Effector memory CD8-positive, alpha-beta T cell (primary cell): ENCODE data around the gene NPFF.
A peak's percentile ranks its signal among the peaks of the same experiment; 100 is the strongest.

Experiments
- ATAC-seq: fragments of 150-1000 bp; cut with Tn5 transposase; replicated peaks from 2 replicates; pipeline ENCODE4 v1.10.0; 2021; ENCODE audit warnings: mild to moderate bottlenecking, moderate library complexity
- DNase-seq, 3 experiments: peaks; one replicate each; pipeline ENCODE4 v3.0.0; 2021
- H3K27ac Mint-ChIP-seq, 2 donors: one replicate each; pipeline ENCODE4 v1.8.0; 2022; ENCODE audit warnings: mild to moderate bottlenecking in 2 of 2, mixed read lengths in 2 of 2, moderate library complexity in 2 of 2
- H3K27me3 Mint-ChIP-seq, 2 donors: one replicate each; pipeline ENCODE4 v1.8.0; 2022; ENCODE audit warnings: mixed read lengths in 2 of 2
- H3K36me3 Mint-ChIP-seq: one replicate; pipeline ENCODE4 v1.8.0; 2022; ENCODE audit warnings: mild to moderate bottlenecking, moderate library complexity, mixed read lengths; ENCODE audit not compliant: insufficient read depth
- H3K4me1 Mint-ChIP-seq, 2 donors: one replicate each; pipeline ENCODE4 v1.8.0; 2022; ENCODE audit warnings: low read depth in 2 of 2, mixed read lengths in 2 of 2
- H3K4me3 Mint-ChIP-seq, 2 donors: one replicate each; pipeline ENCODE4 v1.8.0; 2022; ENCODE audit warnings: mild to moderate bottlenecking in 2 of 2, mixed read lengths in 2 of 2, moderate library complexity in 2 of 2
- H3K9me3 Mint-ChIP-seq, 2 donors: one replicate each; pipeline ENCODE4 v1.8.0; 2022; ENCODE audit warnings: mixed read lengths in 2 of 2

The NPFF gene

DNA sequence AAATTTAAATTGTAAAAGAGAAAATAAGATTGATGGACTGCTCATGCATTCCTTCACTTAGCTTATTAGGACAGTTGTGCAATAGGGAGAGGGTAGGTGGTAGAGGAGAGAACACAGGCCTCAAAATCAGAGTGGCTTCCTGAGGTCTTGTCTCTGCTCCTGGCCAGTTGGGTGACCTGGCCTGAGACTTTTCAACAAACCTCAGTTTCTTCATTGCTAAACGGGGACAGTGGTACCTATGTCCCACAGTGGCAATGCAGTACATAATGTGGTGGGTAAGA is 10.6 kb downstream of the NPFF start:
- no peaks in the 10 kb centered on the region for H3K9me3 Mint-ChIP-seq
- no peak overlapping the region for H3K27ac Mint-ChIP-seq
- H3K36me3 Mint-ChIP-seq: peaks cover 47% of the 10 kb centered on the region
- ATAC-seq (no peak), DNase-seq (no peak)
- H3K4me3 Mint-ChIP-seq: no peak overlapping the region
- peaks cover 43 to 44% of the 10 kb centered on the region in 2 donors for H3K4me1 Mint-ChIP-seq
- H3K27me3 Mint-ChIP-seq: no peaks in the 10 kb centered on the region

DNA sequence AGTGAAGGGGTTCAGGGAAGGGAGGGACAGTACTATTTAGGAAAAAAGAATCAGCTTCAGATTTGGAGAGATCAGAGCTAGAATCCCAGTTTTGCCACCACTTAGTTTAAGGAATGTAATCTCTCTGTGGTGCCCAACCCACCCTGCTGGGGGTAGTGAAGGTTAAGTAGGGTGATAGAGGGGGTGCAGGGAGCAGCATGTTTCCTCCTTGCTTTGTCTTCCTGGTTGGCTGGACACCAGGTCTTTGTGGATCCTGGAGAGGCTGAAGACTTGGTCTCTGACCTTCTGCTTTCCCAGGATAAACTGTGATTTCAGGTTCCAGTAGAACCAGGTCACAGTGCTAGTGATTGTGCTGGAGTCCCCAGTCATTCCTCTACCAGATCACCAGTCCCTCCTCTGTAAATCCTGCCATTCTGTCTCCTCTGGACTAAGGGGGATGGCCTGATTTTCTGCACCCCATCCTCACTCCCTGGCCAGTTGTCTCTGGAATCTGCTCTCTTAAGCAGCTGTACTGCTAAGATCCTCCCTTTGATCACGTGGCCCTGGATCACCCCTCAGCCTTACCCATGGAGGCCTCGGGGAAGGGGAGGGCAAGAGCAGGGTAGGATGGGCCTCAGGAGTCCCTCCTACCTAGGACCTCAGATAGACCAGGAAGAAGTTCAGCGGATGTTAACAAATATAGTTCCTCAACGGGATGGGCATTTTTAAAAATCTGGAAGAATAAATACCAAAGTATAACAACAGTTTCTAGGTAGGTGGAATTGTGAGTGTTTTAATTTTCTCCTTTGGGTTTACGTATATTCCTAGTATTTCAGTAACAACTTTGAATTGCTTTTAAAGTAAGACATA is 11.2 kb downstream of the NPFF start:
- DNase-seq: no peak
- H3K4me3 Mint-ChIP-seq: no peak overlapping the region
- no peaks in the 10 kb centered on the region for H3K9me3 Mint-ChIP-seq
- ATAC-seq: no peak
- H3K27ac Mint-ChIP-seq: no peak overlapping the region
- H3K36me3 Mint-ChIP-seq: peaks cover 44% of the 10 kb centered on the region
- no peaks in the 10 kb centered on the region for H3K27me3 Mint-ChIP-seq
- peaks cover 41 to 43% of the 10 kb centered on the region in 2 donors for H3K4me1 Mint-ChIP-seq

DNA sequence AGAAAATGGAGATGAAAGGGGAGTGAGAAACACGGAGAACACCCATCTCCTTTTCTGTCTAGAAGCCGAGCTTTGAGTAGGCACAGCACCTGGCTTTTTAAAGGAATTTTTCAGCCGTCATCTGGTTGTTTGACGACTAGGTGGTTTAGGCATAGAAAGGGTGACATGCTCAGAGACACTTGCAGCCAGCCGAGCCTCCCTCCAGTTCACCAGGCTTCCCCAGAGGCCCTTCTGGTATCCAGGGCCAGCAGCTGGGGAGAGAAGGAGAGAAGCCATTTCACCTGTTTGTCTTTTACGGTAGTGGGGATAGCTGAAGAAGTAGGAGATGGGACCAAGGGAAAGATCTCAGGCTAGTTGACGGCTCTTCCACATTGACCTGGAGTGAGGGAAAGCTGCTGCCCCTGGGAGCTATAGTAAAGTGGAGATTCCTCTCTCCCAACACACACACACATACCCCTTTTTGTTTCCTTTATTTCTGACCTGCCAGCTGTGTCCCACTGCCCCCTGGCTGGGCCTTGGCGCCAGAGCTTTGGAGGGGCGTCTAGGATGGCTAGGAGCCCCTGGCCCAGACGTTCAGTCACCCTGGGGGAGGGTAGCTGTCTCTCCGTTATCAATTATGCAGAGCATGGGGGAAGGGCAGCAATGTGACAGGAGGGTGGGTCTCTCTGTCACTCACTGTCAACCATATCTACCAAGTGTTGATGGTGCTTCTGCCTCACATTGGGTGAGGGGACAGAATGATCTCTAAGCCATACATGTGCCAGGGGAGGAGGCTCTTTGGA is 13.5 kb downstream of the NPFF start:
- Mint-ChIP-seq H3K36me3 (peaks cover 44% of the 10 kb centered on the region), H3K4me3 (peak overlapping the region; percentile 86 to 88), H3K9me3 (no peaks in the 10 kb centered on the region), H3K4me1 (peaks cover 30 to 31% of the 10 kb centered on the region in 2 donors), H3K27ac (peak overlapping the region; percentile 87 to 88), H3K27me3 (no peaks in the 10 kb centered on the region)
- ATAC-seq (no peak), DNase-seq (no peak)

DNA sequence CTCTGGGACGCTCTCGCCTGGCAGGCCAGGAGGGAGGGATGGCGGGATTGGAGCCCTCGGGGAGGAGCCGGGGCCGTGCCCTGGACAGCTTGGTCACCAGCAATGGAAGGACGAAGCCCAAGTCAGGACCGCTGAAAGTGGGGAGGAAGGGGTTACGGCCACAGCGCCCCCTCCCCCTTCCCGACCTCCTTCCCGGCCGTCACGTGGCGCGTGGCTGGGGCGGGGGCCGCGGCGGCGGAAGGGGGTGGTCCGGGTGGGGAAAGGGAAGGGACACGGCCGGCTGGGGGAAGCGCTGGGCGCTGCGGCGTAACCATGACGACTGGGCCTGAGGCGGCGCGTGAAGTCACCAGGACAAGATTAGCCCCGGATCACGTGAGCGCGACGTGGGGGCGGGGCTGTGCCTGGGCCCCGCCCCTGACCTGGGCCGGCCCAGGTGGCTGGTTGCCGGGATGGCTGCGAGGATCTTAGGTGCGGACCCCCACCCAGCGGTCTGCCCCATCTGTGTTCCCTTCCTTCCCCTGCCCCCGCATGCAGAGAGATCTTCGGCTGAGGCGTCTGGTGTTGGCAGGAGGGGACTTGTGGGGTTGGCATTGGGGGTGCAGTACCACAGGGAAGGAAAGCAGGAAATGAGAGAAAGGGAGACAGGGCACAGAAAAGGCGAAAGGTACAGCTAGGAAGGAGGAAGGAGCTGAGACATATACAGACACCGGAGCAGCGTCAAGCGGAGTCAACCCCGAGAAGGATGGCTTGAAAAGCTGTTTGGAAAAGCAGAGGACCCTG is 14.3 kb downstream of the NPFF start:
- H3K4me1 Mint-ChIP-seq: peaks cover 24 to 26% of the 10 kb centered on the region in 2 donors
- peak; percentile 98 for ATAC-seq
- H3K9me3 Mint-ChIP-seq: no peaks in the 10 kb centered on the region
- H3K27ac Mint-ChIP-seq: peak overlapping the region; percentile 87 to 88
- no peaks in the 10 kb centered on the region for H3K27me3 Mint-ChIP-seq
- H3K36me3 Mint-ChIP-seq: peaks cover 43% of the 10 kb centered on the region
- DNase-seq: peak; percentile 76 to 84 (median 82)
- H3K4me3 Mint-ChIP-seq: peak overlapping the region; percentile 86 to 88

DNA sequence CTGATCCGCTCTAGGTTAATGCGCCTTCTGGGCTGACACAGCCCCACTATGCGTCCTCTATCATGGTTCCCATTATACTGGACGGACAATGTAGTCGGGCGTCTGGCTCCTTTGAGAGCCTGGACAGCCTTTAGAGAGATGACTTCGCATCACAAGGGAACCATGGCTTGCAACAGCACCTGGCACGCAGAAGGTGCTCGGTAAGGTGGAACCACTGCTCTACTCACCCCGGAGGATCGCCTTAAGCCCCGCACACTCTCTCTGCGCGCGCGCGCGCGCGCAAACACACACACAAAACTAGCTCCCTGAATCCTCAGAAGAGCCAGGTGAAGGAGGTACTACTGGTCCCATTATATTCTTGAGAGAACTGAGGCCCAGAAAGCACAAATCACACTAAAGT is 15.1 kb downstream of the NPFF start:
- Mint-ChIP-seq H3K4me1 (peaks cover 25 to 31% of the 10 kb centered on the region in 2 donors), H3K27ac (peak overlapping the region; percentile 87 to 88), H3K9me3 (no peaks in the 10 kb centered on the region), H3K36me3 (peaks cover 52% of the 10 kb centered on the region), H3K27me3 (no peaks in the 10 kb centered on the region), H3K4me3 (peak overlapping the region; percentile 86 to 88)
- no peak for ATAC-seq
- no peak for DNase-seq

DNA sequence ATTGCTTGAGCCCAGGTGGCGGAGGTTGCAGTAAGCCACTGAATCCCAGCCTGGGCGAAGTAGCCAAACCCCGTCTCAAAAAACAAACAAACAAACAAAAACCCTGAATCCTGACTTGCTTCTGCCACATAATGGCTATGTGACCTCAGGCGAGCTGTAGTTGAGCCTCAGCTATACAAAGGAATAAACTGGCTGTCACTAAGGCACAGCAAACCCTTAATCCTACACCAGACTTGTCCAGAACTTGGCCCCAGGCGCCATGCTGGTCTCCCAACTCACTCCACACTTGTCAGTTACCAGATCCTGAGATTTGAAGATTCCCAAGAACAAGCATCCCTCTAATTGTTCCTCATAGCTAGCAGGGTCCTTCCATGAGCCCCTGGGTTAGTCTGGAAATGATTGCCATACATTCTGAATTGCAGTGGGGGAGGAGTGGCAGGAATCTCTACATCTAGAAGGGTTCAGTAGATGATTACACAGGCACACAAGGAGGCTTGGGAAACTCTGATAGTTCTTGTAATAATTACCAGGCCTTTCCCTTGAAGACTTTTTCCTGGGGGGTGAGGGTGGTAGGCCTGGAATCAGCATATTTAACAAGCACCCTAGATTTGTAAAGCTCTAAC is 17.9 kb downstream of the NPFF start:
- no peak overlapping the region for H3K4me3 Mint-ChIP-seq
- DNase-seq (no peak), ATAC-seq (no peak)
- H3K36me3 Mint-ChIP-seq: peaks cover 77% of the 10 kb centered on the region
- no peaks in the 10 kb centered on the region for H3K27me3 Mint-ChIP-seq
- H3K27ac Mint-ChIP-seq: peak overlapping the region in 1 of 2 donors; percentile 57
- no peaks in the 10 kb centered on the region for H3K9me3 Mint-ChIP-seq
- peaks cover 28 to 37% of the 10 kb centered on the region in 2 donors for H3K4me1 Mint-ChIP-seq

DNA sequence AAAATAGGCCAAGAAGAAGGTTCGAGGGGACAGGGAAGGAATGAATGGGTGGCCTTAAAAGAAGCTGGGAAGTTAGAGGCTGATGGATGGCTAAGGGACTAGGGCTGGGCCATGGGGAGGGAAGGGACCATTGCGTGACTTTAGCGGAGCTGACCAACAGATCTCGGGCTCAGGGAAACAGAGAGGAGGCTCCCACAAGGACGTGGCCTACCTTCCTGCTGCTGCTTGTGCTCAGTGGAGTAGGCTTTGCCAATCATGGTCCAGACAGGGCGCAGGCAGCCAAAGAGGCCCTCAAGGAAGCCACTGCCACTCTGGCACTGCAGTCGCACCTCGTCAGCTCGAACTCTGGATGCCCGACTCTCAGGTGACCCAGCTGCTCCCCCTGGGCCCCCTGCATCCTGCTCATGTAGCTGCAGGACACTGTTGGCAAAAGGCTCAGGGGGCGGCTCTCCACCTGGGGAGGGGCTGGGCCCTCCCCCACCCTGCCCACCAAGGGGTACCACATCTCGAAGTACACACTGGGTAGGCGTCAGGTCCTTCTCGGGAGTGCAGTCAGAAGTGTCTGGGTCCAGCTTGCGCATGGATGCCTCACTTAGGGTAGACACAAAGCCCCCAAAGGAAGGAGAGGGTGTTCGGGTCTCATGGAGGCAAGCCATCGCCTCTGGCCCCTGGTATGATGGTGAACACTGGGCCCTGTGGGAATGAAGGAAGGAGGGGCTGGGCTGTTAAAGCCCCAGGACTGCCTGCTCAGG is 20.4 kb downstream of the NPFF start:
- Mint-ChIP-seq H3K9me3 (no peaks in the 10 kb centered on the region), H3K36me3 (peaks cover 86% of the 10 kb centered on the region), H3K27me3 (no peaks in the 10 kb centered on the region), H3K27ac (peak overlapping the region; percentile 86 to 91), H3K4me3 (no peak overlapping the region), H3K4me1 (peaks cover 13 to 22% of the 10 kb centered on the region in 2 donors)
- ATAC-seq: no peak
- no peak for DNase-seq

DNA sequence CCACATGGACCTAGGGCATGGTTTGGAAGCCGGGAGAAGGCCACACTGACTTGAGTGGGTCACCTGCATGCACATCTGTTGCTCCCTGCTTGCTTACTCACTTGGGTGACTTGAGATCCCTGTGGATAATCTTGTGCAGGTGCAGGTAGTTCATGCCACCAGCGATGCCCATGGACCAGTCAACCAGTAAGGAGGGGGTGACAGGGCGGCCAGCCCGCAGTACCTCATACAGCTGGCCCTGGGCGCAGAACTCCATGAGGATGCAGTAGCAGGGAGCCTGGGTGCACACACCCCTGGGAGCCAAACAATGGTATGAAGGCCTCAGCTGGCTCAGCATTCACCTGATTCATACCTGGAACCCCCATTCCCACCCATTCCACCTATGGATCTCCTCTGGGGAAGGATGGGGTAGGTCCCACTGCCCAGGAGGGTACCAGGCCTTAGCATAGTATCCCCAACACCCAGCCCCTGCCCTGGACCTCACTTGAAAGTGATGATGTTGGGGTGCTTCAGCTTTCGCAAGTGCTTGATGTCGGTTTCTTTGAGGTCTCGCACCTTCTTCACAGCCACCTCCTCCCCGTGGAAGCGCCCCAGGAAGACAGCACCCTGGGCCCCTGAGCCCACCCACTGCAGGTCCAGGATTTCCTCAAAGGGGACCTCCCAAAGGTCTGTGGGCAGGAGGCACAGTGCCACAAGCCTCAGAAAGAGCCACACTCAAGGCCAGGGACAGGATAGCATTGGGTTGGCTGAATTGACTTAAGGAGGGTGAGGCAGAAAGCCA is 21.1 kb downstream of the NPFF start:
- no peak for DNase-seq
- Mint-ChIP-seq H3K9me3 (no peaks in the 10 kb centered on the region), H3K27me3 (no peaks in the 10 kb centered on the region), H3K36me3 (peaks cover 91% of the 10 kb centered on the region), H3K27ac (peak overlapping the region; percentile 86 to 91), H3K4me1 (peaks cover 13 to 20% of the 10 kb centered on the region in 2 donors), H3K4me3 (no peak overlapping the region)
- peak; percentile 31 for ATAC-seq

DNA sequence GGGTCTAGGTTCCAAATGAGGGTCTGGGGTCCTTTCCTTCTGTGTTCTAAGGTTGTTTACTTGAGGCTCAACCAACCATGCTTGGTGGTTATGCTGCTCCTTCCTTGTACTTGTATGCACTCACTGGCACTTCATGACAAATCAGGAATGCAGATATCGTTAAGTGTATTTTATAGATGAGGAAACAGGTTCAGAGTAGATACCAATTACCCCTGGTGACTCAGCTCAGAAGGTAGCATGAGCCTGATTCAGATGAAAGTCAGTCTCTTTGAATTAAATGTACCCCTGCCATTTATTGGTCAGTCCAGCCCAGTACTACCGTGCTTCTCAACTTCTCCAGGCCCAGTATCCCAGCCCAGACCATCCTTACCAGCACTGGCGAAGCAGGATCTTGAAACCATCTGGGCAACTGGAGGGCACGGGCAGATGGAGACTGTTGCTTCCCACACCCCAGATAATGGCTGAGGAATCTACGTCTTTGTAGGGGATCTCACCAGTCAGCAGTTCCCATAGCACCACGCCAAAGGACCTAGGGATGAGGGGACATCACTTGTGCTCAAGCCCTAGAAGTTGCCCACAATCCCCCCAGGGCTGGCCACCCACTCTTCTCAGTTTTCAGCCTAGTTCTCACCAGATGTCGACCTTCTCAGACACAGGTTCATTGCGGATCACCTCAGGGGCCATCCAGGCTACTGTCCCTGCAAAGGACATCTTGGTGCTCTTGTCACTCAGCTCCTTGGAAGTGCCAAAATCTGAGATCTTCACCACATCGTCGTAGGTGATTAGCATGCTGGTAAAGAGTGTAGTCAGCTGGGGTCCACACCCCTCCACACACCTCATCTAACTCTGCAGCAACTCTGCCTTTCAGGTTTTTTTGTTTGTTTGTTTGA is 22.4 kb downstream of the NPFF start:
- no peak for DNase-seq
- H3K4me1 Mint-ChIP-seq: peaks cover 13 to 20% of the 10 kb centered on the region in 2 donors
- H3K36me3 Mint-ChIP-seq: peaks cover 93% of the 10 kb centered on the region
- no peak for ATAC-seq
- H3K9me3 Mint-ChIP-seq: no peaks in the 10 kb centered on the region
- H3K27ac Mint-ChIP-seq: peak overlapping the region in 1 of 2 donors; percentile 86
- H3K27me3 Mint-ChIP-seq: no peaks in the 10 kb centered on the region
- H3K4me3 Mint-ChIP-seq: peak overlapping the region in 1 of 2 donors; percentile 36

DNA sequence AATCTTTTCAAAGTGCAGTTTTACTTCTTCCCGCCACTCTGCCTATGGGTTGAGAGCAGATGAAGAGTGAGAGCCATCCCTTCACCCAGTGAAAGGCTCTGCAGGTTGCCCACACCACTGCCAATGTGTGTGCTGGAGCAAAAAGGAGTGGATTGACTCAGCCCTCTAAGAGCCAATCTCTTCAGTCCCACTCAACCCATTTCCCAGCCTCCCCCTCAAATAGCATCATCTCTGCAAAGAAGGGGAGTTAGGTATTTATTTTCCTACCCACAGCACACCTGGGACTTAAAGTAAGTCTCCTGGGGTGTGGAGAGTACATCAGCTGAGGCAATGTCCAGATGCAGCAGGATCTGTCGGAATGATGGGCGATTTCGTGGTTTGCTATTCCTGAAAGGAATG is 23.3 kb downstream of the NPFF start:
- peaks cover 13 to 20% of the 10 kb centered on the region in 2 donors for H3K4me1 Mint-ChIP-seq
- peak overlapping the region in 1 of 2 donors; percentile 82 for H3K27ac Mint-ChIP-seq
- ATAC-seq (no peak), DNase-seq (no peak)
- H3K36me3 Mint-ChIP-seq: peaks cover 93% of the 10 kb centered on the region
- H3K4me3 Mint-ChIP-seq: peak overlapping the region in 1 of 2 donors; percentile 17
- H3K9me3 Mint-ChIP-seq: no peaks in the 10 kb centered on the region
- H3K27me3 Mint-ChIP-seq: no peaks in the 10 kb centered on the region

DNA sequence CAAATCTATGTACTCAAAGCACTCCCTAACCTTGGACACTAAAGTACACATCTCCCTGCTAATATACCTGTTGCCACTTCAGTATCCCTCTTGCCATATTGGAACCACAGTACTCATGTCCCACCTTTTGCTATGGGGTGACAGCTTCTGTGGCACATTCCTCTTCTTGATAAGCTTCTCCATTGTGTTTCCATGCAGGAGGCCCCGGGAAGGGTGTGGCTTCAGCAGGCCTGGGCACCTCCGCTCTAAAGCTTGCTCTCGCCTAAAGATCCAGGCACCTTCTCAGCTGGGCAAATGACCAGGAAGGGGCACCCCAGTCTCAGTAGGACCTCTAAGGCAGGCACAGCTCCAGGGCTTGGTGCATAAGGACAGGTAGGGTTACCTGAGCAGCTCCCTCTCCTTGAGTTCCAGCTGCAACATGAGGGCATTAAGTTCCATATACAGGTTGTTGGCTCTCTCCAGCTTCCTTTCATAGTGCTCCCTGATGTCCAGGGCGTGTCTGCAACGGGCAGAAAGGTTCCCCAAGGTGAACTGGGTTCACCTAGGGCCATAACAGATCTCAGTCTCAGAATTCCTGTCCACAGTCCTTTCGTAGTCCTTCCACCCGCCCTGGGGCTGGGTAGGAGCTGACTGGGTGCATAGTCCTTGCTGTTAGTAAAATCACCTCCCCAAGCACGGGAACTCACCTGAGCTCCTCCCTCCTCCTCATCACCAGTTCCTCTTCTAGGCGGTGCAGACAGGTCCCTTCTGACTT is 23.9 kb downstream of the NPFF start:
- no peak for ATAC-seq
- DNase-seq: no peak
- peaks cover 13 to 20% of the 10 kb centered on the region in 2 donors for H3K4me1 Mint-ChIP-seq
- H3K4me3 Mint-ChIP-seq: peak overlapping the region in 1 of 2 donors; percentile 17
- H3K9me3 Mint-ChIP-seq: no peaks in the 10 kb centered on the region
- H3K27ac Mint-ChIP-seq: peak overlapping the region in 1 of 2 donors; percentile 82
- no peaks in the 10 kb centered on the region for H3K27me3 Mint-ChIP-seq
- peaks cover 96% of the 10 kb centered on the region for H3K36me3 Mint-ChIP-seq
